A673 (cell line): ENCODE data around the gene KHK. TPM values are rescaled to one million over a fixed set of nuclear protein-coding genes. Genes with fewer than 3 reads are reported as not detected.

Source experiments
- BruUV-seq: library from RNA; stranded (reverse); fragments of 400-500 nt; replicated peaks from 2 replicates; lab custom pipeline; 2021; lab: Mats Ljungman, UMichigan
- CTCF ChIA-PET: fragments of 300-600 bp; sonication (Branson Sonifier 250); formaldehyde crosslinking; loops from one replicate; lab custom pipeline; 2022; ENCODE audit warnings: antibody characterized with exemption; lab: Charles Lee
- POLR2A ChIA-PET: fragments of 300-600 bp; sonication (Branson Sonifier 250); formaldehyde crosslinking; loops from one replicate; lab custom pipeline; 2022; ENCODE audit warnings: antibody characterized with exemption; ENCODE audit not compliant: low non-redundant PET; lab: Charles Lee
- DNase-seq: peaks from one replicate; pipeline ENCODE4 v3.0.0-alpha.2; 2015; ENCODE audit warnings: low spot score
- H3K27ac ChIP-seq: fragments of 200-600 bp; sonication (generic); 2 replicates; pipeline ENCODE4 v1.5.1; 2016; ENCODE audit warnings: mixed run types, low read depth, mild to moderate bottlenecking, mixed read lengths, antibody characterized with exemption, low read length; ENCODE audit not compliant: poor library complexity, severe bottlenecking
- H3K27me3 ChIP-seq: fragments of 200-600 bp; sonication (generic); replicated peaks from 2 replicates; pipeline ENCODE4 v1.6.1; 2017; ENCODE audit warnings: mixed run types, low read depth, mild to moderate bottlenecking, mixed read lengths, antibody characterized with exemption, low read length; ENCODE audit not compliant: insufficient read depth, poor library complexity
- H3K36me3 ChIP-seq: fragments of 200-600 bp; sonication (generic); 2 replicates; pipeline ENCODE4 v1.6.1; 2016; ENCODE audit warnings: mixed run types, mild to moderate bottlenecking, mixed read lengths, antibody characterized with exemption, low read length; ENCODE audit not compliant: insufficient read depth, poor library complexity, severe bottlenecking
- H3K4me1 ChIP-seq: fragments of 200-600 bp; sonication (generic); 2 replicates; pipeline ENCODE4 v1.6.1; 2017; ENCODE audit warnings: mixed run types, mild to moderate bottlenecking, mixed read lengths, antibody characterized with exemption, low read length; ENCODE audit not compliant: insufficient read depth, poor library complexity, severe bottlenecking
- H3K4me3 ChIP-seq: fragments of 200-600 bp; sonication (generic); 2 replicates; pipeline ENCODE4 v1.5.1; 2016; ENCODE audit warnings: low read depth, mixed run types, mild to moderate bottlenecking, mixed read lengths, low read length; ENCODE audit not compliant: poor library complexity, severe bottlenecking
- H3K9me3 ChIP-seq: fragments of 200-600 bp; sonication (generic); 2 replicates; pipeline ENCODE4 v1.6.1; 2016; ENCODE audit warnings: mixed run types, low read depth, mild to moderate bottlenecking, mixed read lengths, antibody characterized with exemption, low read length; ENCODE audit not compliant: poor library complexity, severe bottlenecking
- EZH2 ChIP-seq: fragments of 200-600 bp; sonication (generic); IDR thresholded peaks from 2 replicates; pipeline ENCODE4 v1.6.1; 2017; ENCODE audit warnings: borderline replicate concordance, low read depth, mild to moderate bottlenecking, mixed read lengths, antibody characterized with exemption, low read length; ENCODE audit not compliant: poor library complexity, severe bottlenecking
- intact Hi-C: fragments of 100-400 bp; cut with micrococcal nuclease; formaldehyde crosslinking; loops from one replicate; pipeline ENCODE4 v1.10.0; 2022; ENCODE audit not compliant: unreplicated experiment
- total RNA-seq: library from RNA; stranded (reverse); gene quantifications from 2 replicates; pipeline ENCODE4 v1.2.3, GENCODE V29; 2021
- TF ChIP-seq, protein P1 (sequence below): fragments of 300-800, 200-600 bp; sonication (generic); conservative IDR thresholded peaks from 2 replicates; pipeline ENCODE4 v1.5.1; 2017; ENCODE audit warnings: low read depth, mild to moderate bottlenecking, antibody characterized with exemption, low read length, moderate library complexity, mixed read lengths

The KHK gene
- total RNA-seq, 1 experiment from 2014 or later = 40.2 TPM

DNA sequence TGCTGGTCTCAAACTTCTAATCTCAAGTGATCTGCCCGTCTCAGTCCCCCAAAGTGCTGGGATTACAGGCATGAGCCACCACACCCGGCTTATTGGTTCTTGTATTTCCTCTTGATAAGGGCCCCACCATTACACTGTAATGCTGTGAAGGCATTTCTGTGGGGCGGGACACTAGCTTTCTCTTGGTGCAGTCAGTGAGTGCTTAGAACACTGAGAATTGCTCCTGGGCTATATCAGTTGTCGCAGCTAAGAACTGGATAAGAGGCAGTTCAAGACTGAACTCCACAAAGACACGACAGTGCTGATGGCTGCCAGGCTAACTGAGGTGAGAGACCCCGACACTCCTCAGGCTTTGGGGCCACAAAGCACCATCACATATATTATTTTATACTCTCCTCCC is 2.1 kb downstream of the KHK start:
- no peaks in the 10 kb centered on the region for H3K36me3 ChIP-seq
- H3K4me3 ChIP-seq = peak overlapping the region; percentile 59
- no TSS peak for BruUV-seq
- POLR2A ChIA-PET = no interaction called here
- H3K27me3 ChIP-seq = no peaks in the 10 kb centered on the region
- DNase-seq = no peak
- peaks cover 6% of the 10 kb centered on the region for H3K4me1 ChIP-seq
- CTCF ChIA-PET = interaction anchor here (0.6 to 0.7 kb wide), 2 partner anchors 214 to 593 kb away, joined by 3 to 4 read pairs; no protein-coding TSS in a partner anchor
- H3K9me3 ChIP-seq = no peaks in the 10 kb centered on the region
- no peak for TF ChIP-seq EZH2
- TF ChIP-seq, protein P1, sequence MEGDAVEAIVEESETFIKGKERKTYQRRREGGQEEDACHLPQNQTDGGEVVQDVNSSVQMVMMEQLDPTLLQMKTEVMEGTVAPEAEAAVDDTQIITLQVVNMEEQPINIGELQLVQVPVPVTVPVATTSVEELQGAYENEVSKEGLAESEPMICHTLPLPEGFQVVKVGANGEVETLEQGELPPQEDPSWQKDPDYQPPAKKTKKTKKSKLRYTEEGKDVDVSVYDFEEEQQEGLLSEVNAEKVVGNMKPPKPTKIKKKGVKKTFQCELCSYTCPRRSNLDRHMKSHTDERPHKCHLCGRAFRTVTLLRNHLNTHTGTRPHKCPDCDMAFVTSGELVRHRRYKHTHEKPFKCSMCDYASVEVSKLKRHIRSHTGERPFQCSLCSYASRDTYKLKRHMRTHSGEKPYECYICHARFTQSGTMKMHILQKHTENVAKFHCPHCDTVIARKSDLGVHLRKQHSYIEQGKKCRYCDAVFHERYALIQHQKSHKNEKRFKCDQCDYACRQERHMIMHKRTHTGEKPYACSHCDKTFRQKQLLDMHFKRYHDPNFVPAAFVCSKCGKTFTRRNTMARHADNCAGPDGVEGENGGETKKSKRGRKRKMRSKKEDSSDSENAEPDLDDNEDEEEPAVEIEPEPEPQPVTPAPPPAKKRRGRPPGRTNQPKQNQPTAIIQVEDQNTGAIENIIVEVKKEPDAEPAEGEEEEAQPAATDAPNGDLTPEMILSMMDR = no peak
- no peak overlapping the region for H3K27ac ChIP-seq
- intact Hi-C loops = no loop called here

DNA sequence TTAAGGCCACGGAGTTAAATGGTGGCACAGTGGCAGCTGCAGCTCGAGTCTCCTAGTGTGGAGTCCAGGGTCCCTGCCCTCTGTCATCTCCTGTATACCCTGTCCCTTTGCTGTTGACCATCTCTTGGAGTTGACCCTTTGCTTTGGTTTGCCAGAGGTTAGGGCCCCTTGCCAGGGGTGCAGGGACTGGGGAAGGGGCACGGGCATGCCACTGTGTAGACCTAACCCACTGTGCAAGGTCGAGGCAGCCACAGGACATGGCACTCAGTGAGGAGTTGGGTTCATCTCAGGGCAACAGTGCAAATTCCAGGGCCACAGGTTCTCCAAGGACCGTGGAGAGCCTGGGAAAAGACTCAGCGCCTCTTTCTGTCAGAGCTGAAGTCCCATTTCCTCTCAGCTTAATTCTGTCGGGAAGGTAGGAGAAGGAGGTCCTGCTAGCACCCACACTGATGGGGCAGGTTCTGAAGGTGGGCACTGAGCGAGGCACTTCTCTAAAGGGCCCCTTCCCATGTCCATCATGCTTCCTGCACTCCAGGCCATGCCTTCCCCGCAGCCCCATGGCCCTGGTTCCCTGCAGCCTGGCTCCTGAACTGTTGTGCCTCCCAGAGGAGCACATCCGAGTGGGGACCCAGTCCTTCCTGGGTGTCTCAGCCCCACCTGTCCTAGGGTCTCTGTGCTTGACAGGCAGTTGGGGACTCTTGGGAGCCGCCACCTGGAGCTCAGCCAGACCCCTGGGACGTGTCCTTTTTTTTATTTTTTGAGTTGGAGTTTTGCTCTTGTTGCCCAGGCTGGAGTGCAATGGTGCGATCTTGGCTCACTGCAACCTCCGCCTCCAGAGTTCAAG is 2.8 kb downstream of the KHK start:
- Histone ChIP-seq H3K27ac (no peak overlapping the region), H3K4me1 (peaks cover 6% of the 10 kb centered on the region), H3K36me3 (no peaks in the 10 kb centered on the region), H3K4me3 (no peak overlapping the region), H3K9me3 (no peaks in the 10 kb centered on the region), H3K27me3 (no peaks in the 10 kb centered on the region)
- TF ChIP-seq EZH2 = no peak
- TF ChIP-seq, protein P1 = no peak
- no TSS peak for BruUV-seq
- intact Hi-C loops = no loop called here
- CTCF ChIA-PET = interaction anchor here (0.6 to 0.7 kb wide), 2 partner anchors 37 to 214 kb away, joined by 3 to 4 read pairs; no protein-coding TSS in a partner anchor
- POLR2A ChIA-PET = no interaction called here
- DNase-seq = no peak

DNA sequence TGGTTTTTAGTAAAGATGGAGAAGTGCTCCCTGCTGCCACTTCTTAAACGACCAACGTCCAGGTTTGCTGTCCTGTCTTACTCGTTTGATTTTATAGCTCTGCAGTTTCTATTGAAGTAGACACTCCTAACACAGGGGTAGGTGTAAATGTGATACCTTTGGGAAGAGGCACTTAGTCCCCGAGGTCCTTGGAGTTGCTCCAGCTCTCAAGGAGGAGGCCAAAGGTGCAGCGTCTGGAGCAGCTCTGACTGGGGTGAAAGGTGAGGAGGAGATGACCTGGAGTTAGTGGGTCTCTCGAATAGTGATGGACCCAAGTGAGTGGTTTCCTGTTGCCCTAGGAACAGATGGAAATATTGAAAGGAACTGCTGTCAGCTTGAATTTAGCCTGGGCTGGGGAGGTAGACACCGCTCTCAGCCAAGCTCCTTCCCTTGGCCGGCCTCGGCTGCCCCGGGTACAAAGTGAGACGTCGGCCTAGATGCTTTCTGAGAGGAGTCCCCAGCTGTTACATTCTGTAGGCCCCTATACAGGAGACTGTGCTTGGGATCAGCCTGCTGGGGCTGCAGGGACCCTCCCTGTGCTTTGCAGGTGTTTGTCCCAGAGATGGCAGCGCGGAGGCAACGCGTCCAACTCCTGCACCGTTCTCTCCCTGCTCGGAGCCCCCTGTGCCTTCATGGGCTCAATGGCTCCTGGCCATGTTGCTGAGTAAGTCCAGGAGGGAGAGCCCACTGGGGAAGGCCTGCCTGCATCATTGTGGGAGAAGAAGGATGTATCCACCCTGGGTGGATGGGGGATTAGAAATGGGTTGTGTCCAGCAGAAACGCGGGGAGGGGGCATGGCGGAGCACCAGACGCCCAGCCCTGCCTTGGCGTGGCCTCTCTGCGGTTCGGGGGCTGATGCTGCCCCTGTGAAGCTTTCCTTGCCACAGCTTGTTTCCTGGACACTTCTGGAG is 5.4 kb downstream of the KHK start:
- TF ChIP-seq, protein P1 = no peak
- no peak for TF ChIP-seq EZH2
- Histone ChIP-seq H3K27ac (no peak overlapping the region), H3K4me3 (no peak overlapping the region), H3K36me3 (no peaks in the 10 kb centered on the region), H3K9me3 (no peaks in the 10 kb centered on the region), H3K4me1 (peaks cover 6% of the 10 kb centered on the region), H3K27me3 (no peaks in the 10 kb centered on the region)
- CTCF ChIA-PET = interaction anchor here (1.2 kb wide), 1 partner anchor 99 kb away, joined by 3 read pairs; no protein-coding TSS in a partner anchor
- BruUV-seq = no TSS peak
- POLR2A ChIA-PET = no interaction called here
- intact Hi-C loops = no loop called here
- no peak for DNase-seq
